GM21515 (cell line): ENCODE data around the gene IL2RA.
A peak's percentile ranks its signal among the peaks of the same experiment; 100 is the strongest.
"Not testable (repeated sequence)": the region's sequence is repeated elsewhere in the genome, so short reads cannot be mapped to it uniquely, and the experiment has no call there.

ENCODE experiments used
- ATAC-seq: cut with Tn5 transposase; IDR thresholded peaks from one replicate; pipeline ENCODE4 v1.9.1; 2021; ENCODE audit not compliant: unreplicated experiment

Gene IL2RA

GRCh38 chr10:6083523-6084475 lies 21.6 kb upstream of the IL2RA start:
- ATAC-seq: no peak

GRCh38 chr10:6082496-6083395 lies 20.6 kb upstream of the IL2RA start:
- no peak for ATAC-seq

- ATAC-seq: no peak
Measured at GRCh38 chr10:6080417-6080973, 18.3 kb upstream of the IL2RA start.

- no peak for ATAC-seq
Measured at GRCh38 chr10:6079044-6079443, 16.9 kb upstream of the IL2RA start.

GRCh38 chr10:6077071-6077675 lies 15.0 kb upstream of the IL2RA start:
- no peak for ATAC-seq

GRCh38 chr10:6074489-6075301 lies 12.5 kb upstream of the IL2RA start:
- no peak for ATAC-seq

GRCh38 chr10:6072215-6072934 lies 10.2 kb upstream of the IL2RA start:
- ATAC-seq: peak; percentile 61

GRCh38 chr10:6071181-6072175 lies 9.3 kb upstream of the IL2RA start:
- no peak for ATAC-seq

GRCh38 chr10:6070660-6071059 lies 8.5 kb upstream of the IL2RA start:
- ATAC-seq: no peak

- no peak for ATAC-seq
Measured at GRCh38 chr10:6069081-6069931, 7.1 kb upstream of the IL2RA start.

GRCh38 chr10:6068422-6068821 lies 6.3 kb upstream of the IL2RA start:
- no peak for ATAC-seq

GRCh38 chr10:6068006-6068405 lies 5.8 kb upstream of the IL2RA start:
- no peak for ATAC-seq

- no peak for ATAC-seq
Measured at GRCh38 chr10:6067457-6067856, 5.3 kb upstream of the IL2RA start.

GRCh38 chr10:6065835-6066234 lies 3.7 kb upstream of the IL2RA start:
- ATAC-seq: no peak

GRCh38 chr10:6065406-6065805 lies 3.2 kb upstream of the IL2RA start:
- no peak for ATAC-seq

GRCh38 chr10:6064726-6065125 lies 2.6 kb upstream of the IL2RA start:
- ATAC-seq: not testable (repeated sequence)

GRCh38 chr10:6064119-6064518 lies 2.0 kb upstream of the IL2RA start:
- no peak for ATAC-seq
